GM12873 (cell line): ENCODE measurements around the gene CASKIN1.

ENCODE experiments used
- CTCF ChIP-seq: IDR thresholded peaks from 2 replicates; pipeline ENCODE4 v1.5.1; 2012; ENCODE audit warnings: low read depth, mild to moderate bottlenecking, moderate library complexity, low read length, control low read depth; ENCODE audit not compliant: insufficient read depth; ENCODE audit errors: missing control alignments

CASKIN1 gene

DNA sequence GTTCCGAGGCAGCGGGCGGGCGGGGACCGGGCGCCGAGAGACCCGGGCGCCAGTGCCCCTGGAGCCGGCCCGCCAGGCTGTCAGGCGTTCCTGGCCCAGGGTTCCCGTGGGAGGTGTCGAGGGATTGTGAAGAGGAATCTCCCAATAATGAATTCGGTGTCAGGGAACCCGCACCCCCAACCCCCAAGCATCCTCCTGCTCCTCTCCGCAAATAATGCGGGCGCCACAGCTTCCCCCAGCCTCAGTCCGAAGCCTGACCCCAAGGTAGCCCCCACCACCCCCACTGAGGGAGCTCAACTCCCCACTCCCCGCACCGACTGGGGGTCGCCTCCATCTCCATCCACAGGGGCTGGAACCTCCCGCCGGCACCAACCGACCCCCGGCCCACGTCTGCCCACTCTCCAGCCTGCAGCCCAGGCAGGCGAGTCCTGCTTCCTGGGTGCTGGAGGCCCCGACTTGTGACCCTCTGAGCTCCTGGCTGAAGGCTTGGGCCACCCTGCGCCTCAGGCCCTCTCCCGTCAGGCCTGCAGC lies 641 bp upstream of the CASKIN1 start:
- no peak for TF ChIP-seq CTCF

GRCh38 chr16:2195322-2196161 lies 863 bp downstream of the CASKIN1 start:
- no peak for TF ChIP-seq CTCF

DNA sequence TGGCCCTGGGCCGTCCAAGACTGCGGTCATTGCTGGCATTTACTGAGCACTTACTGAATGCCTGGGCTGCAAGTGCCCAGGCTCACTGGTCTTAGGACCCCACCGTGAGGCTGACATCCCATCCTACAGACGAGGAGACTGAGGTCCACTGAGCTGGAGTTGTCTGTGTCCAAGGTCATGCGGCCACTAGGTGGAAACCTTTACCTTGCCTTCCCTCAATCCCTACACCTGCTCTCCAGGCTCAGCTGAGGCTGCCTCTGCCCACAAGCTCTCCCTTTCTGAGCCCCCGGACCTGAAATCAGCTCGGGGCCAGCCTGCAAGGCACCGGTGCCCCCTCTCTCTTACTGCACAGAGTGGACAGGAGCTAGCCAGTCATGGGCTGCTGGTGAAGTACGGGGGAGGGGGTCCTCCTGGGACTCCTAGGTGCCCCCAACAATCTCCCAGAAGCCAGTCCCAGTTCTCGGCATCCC lies 1.5 kb downstream of the CASKIN1 start:
- TF ChIP-seq CTCF, result peak; percentile 76

- TF ChIP-seq CTCF, result no peak
Measured at GRCh38 chr16:2194166-2194834, 2.1 kb downstream of the CASKIN1 start.

GRCh38 chr16:2191446-2191706 lies 5.0 kb downstream of the CASKIN1 start:
- TF ChIP-seq CTCF, result no peak

DNA sequence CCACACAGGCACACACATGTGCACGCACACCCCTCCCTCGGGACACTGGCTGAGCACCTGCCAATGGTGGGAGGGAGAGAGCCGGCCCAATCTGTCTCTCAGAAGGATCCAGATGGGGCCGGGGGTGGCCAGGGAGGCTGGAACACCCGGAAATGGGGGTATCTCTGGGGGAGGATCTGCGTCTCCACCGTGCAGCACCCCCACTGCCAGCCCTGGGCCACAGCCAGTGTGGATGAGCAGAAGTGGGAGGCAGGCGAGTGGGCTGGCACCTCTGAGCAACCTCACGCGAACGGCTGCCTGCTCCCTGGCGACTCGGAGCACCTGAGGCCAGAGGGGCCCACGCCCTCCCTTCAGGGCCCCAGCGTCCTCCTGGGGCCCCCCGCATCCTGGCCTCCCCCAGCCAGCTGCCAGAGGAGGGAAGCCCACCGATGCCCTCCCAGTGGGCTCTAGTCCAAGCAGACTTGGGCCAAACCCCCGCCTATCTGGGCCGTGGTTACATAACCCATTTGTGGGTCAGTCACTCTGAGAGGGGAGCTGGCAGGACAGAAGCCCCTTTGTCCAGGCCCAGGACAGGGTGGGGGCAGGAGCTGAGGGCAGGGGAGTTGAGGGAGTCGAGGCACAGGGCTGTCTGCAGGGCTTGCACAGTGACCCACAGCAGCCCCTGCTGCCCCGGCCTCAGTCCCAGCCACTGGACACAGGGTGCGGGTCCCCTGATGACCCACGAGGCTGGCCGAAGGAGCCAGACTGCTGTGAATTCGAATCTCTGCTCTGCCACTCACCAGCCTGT lies 5.6 kb downstream of the CASKIN1 start:
- TF ChIP-seq CTCF, result no peak
